ENCODE data around the gene KRTAP10-4.

- no peak for TF ChIP-seq CTCF (IDR thresholded peaks at IDR 0.05; ENCODE audit: extremely low read depth in 1 of 2, insufficient read depth in 1 of 2, low read depth in 1 of 2, low read length in 2 of 2)
- TF ChIP-seq POLR2A (IDR thresholded peaks at IDR 0.05; ENCODE audit: low read depth, low read length) = no peak
- no peak for TF ChIP-seq MYC (IDR thresholded peaks at IDR 0.05; ENCODE audit: low read depth, low read length)
- TF ChIP-seq POLR2AphosphoS5 (IDR thresholded peaks at IDR 0.05; ENCODE audit: insufficient read depth, low read depth, low read length) = no peak
- TF ChIP-seq EZH2 (IDR thresholded peaks at IDR 0.05; ENCODE audit: borderline replicate concordance, low read depth, low read length, severe bottlenecking) = no peak
Observed at GRCh38 chr21:44614161-44614631, 40.7 kb downstream of the KRTAP10-4 start.

All from endothelial cell of umbilical vein (primary cell).